NCI-H2081 treated with DMSO at 0.1 percent for 48 hours (cell line): ENCODE measurements around the gene PCDHA2.
"Not testable (repeated sequence)": the region's sequence is repeated elsewhere in the genome, so short reads cannot be mapped to it uniquely, and the experiment has no call there.

Experiments
- DNase-seq: peaks from one replicate; lab custom pipeline; 2025; lab: John Stamatoyannopoulos, UW

The PCDHA2 gene

DNA sequence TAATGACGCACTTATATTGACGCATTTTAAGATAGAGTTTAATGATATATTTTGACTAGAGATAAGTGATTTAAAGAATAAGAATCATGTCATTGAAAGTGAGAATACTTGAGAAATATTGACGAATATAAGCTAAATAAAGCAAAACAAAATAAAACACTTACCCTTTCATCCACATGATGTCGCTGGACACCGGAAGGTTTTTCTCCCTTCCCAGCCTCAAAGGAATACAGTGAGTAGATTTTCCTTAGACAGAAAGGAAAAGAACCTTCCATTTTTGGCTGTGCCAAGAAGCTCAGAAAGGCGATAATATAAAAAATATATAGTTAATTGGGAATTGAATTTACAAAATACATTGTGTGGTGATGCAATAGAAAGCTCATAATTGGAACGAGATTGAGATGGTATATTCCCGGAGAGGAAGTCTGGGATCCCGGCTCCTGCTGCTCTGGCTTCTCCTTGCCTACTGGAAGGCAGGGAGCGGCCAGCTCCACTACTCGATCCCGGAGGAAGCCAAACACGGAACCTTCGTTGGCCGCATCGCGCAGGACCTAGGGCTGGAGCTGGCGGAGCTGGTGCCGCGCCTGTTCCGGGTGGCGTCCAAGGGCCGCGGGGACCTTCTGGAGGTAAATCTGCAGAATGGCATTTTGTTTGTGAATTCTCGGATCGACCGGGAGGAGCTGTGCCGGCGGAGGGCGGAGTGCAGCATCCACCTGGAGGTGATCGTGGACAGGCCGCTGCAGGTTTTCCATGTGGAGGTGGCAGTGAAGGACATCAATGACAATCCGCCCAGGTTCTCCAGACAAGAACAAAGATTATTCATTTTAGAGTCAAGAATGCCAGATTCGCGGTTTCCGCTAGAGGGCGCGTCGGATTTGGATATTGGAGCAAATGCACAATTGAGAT lies 27.0 kb downstream of the PCDHA2 start, which contains the start of gene PCDHA5:
TSS of gene PCDHA5 (plus strand) at position 239 of the 906 bp plus-strand sequence.
- no peak for DNase-seq

- no peak for DNase-seq
These were observed 27.6 kb downstream of the PCDHA2 start for GRCh38 chr5:140822281-140822629.

DNA sequence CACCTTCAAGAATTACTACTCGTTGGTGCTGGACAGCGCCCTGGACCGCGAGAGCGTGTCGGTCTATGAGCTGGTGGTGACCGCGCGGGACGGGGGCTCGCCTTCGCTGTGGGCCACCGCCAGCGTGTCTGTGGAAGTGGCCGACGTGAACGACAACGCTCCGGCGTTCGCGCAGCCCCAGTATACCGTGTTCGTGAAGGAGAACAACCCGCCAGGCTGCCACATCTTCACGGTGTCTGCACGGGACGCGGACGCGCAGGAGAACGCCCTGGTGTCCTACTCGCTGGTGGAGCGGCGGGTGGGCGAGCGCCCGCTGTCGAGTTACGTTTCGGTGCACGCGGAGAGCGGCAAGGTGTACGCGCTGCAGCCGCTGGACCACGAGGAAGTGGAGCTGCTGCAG lies 28.3 kb downstream of the PCDHA2 start:
- not testable (repeated sequence) for DNase-seq

GRCh38 chr5:140823475-140823874 lies 28.8 kb downstream of the PCDHA2 start:
- no peak for DNase-seq

DNA sequence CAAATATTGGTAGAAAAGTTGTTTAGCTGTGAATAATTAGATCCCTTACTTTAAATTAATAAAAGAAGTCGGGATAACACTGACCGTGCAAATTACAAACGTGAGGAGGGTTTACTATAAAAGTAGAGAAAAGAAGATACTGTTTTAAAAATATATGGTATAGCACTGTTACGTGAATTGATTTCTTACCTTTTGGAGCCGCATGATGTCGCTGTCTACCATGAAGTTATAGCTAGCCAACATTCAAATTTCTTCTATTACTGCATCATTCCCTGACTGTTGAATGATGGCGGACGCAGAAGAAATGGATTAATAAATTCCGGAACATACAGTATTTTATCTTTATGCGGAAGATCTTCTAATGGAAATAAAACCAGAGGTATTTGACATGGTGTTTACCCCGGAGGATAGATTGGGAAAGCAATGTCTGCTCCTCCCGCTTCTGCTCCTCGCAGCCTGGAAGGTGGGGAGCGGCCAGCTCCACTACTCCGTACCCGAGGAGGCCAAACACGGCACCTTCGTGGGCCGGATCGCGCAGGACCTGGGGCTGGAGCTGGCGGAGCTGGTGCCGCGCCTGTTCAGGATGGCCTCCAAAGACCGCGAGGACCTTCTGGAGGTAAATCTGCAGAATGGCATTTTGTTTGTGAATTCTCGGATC lies 33.2 kb downstream of the PCDHA2 start, which contains the start of gene PCDHA6:
TSS of gene PCDHA6 (plus strand) at position 257 of the 658 bp plus-strand sequence. CDS start at position 389, 132 bp downstream.
- peak; percentile 30 for DNase-seq

GRCh38 chr5:140828362-140828737 lies 33.7 kb downstream of the PCDHA2 start:
- DNase-seq = peak; percentile 40

DNA sequence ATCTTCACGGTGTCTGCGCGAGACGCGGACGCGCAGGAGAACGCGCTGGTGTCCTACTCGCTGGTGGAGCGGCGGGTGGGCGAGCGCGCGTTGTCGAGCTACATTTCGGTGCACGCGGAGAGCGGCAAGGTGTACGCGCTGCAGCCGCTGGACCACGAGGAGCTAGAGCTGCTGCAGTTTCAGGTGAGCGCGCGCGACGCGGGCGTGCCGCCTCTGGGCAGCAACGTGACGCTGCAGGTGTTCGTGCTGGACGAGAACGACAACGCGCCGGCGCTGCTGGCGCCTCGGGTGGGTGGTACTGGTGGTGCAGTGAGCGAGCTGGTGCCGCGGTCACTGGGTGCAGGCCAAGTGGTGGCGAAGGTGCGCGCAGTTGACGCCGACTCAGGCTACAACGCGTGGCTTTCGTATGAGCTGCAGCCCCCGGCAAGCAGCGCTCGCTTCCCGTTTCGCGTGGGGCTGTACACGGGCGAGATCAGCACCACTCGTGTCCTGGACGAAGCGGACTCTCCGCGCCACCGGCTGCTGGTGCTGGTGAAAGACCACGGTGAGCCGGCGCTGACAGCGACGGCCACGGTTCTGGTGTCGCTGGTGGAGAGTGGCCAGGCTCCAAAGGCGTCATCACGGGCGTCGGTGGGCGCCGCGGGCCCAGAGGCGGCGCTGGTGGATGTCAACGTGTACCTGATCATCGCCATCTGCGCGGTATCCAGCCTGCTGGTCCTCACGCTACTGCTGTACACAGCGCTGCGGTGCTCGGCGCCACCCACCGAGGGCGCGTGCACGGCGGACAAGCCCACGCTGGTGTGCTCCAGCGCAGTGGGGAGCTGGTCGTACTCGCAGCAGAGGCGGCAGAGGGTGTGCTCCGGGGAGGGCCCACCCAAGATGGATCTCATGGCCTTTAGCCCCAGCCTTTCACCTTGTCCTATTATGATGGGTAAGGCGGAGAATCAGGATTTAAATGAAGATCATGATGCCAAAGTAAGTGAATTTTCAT lies 35.2 kb downstream of the PCDHA2 start:
- not testable (repeated sequence) for DNase-seq

DNA sequence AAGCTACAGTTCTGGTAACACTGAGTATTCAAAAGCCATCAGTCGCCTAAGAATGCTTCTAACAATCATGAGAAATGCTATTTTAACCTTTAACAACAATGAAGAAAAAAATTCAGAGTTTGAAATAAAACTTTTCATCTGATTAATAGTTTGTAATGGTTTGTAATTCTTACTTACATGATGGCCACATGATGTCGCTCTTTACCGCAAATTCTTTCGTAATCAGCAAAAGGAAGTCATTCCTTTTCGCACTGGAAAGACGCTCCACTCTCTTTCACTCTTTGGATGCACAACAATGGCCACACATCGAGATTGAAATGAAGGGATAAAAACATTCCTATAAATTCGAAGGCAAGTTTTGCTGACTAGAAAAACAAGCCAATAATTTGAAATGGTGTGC lies 39.3 kb downstream of the PCDHA2 start, which contains the start of gene PCDHA7:
TSS of gene PCDHA7 (plus strand) at position 277 of the 400 bp plus-strand sequence. CDS start at position 392, 115 bp downstream.
- no peak for DNase-seq

- DNase-seq = not testable (repeated sequence)
These were observed 39.9 kb downstream of the PCDHA2 start for GRCh38 chr5:140834439-140835008.

DNA sequence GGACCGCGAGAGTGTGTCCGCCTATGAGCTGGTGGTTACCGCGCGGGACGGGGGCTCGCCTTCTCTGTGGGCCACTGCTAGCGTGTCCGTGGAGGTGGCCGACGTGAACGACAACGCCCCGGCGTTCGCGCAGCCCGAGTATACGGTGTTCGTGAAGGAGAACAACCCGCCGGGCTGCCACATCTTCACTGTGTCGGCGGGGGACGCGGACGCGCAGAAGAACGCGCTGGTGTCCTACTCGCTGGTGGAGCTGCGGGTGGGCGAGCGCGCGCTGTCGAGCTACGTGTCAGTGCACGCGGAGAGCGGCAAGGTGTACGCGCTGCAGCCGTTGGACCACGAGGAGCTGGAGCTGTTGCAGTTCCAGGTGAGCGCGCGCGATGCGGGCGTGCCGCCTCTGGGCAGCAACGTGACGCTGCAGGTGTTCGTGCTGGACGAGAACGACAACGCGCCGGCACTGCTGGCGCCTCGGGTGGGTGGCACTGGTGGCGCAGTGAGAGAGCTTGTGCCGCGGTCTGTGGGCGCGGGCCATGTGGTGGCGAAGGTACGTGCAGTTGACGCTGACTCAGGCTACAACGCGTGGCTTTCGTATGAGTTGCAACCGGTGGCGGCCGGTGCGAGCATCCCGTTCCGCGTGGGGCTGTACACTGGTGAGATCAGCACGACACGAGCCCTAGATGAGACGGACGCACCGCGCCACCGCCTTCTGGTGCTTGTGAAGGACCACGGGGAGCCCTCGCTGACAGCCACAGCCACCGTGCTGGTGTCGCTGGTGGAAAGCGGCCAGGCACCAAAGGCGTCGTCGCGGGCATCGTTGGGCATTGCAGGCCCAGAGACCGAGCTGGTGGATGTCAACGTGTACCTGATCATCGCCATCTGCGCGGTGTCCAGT lies 41.2 kb downstream of the PCDHA2 start:
- DNase-seq = no peak

DNA sequence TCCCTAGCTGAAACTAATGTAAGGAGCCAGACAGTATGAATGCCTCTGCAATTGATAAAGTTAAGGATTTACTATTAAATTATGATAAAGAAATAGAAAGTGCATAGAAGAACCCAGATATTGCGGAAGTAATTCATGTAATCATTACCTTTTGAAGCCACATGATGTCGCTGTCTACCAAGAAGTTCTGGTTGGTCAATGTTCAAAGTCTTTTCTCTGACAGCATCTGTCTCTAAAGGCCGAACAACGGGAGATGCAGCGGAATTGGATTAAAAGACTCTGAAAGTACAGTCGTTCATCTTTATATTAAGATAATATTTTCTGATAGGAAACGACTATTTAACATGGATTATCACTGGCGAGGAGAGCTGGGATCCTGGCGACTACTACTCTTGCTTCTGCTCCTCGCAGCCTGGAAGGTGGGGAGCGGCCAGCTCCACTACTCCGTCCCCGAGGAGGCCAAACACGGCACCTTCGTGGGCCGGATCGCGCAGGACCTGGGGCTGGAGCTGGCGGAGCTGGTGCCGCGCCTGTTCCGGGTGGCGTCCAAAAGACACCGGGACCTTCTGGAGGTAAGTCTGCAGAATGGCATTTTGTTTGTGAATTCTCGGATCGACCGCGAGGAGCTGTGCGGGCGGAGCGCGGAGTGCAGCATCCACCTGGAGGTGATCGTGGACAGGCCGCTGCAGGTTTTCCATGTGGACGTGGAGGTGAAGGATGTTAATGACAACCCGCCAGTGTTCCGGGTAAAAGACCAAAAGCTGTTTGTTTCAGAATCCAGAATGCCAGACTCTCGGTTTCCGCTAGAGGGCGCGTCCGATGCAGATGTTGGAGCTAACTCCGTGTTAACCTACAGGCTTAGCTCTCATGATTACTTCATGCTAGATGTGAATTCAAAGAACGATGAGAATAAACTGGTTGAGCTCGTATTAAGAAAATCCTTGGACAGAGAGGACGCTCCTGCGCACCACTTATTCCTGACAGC lies 46.6 kb downstream of the PCDHA2 start, which contains the start of gene PCDHA8:
TSS of gene PCDHA8 (plus strand) at position 210 of the 985 bp plus-strand sequence. CDS start at position 345, 135 bp downstream.
- peak; percentile 26 for DNase-seq

- DNase-seq = no peak
These were observed 48.4 kb downstream of the PCDHA2 start for GRCh38 chr5:140842798-140843733.
